ENCODE data around the gene CEP152. TPM values are rescaled to one million over a fixed set of nuclear protein-coding genes. Genes with fewer than 3 reads are reported as not detected.

The CEP152 gene
- total RNA-seq, 1 experiment from 2014 or later, result 24.6 TPM

GRCh38 chr15:48712546-48712945, 98.3 kb downstream of the CEP152 start:
- BruUV-seq (replicated peaks), result no TSS peak
- Histone ChIP-seq H3F3A (ENCODE audit: insufficient read depth, low read depth) (no peaks in the 10 kb centered on the region), H2AFZ (no peak overlapping the region), H3K4me3 (no peak overlapping the region), H3K36me3 (ENCODE audit: low read depth) (no peaks in the 10 kb centered on the region), H3K27me3 (ENCODE audit: insufficient read depth, low read depth) (no peaks in the 10 kb centered on the region), H3K9me3 (ENCODE audit: insufficient read depth, low read depth) (no peaks in the 10 kb centered on the region; the same call in 1 of the 2 replicates), H3K4me2 (no peak overlapping the region), H3K4me1 (replicated peaks; ENCODE audit: insufficient read depth) (no peaks in the 10 kb centered on the region), H3K79me2 (ENCODE audit: low read depth) (no peaks in the 10 kb centered on the region), H3K9me2 (ENCODE audit: insufficient read depth) (no peaks in the 10 kb centered on the region), H3K27ac (no peak overlapping the region), H4K20me1 (ENCODE audit: insufficient read depth) (no peaks in the 10 kb centered on the region)
- DNase-seq, result no peak
- POLR2A ChIA-PET (ENCODE audit: unreplicated experiment), result no interaction called here
- TF ChIP-seq EZH2 (IDR thresholded peaks at IDR 0.05; ENCODE audit: low read depth) (no peak), CTCF (conservative IDR thresholded peaks at IDR 0.05) (no peak)
- intact Hi-C loops (cut with micrococcal nuclease; ENCODE audit: unreplicated experiment), result no loop called here
- CTCF ChIA-PET, result no interaction called here

GRCh38 chr15:48710952-48711495, 99.8 kb downstream of the CEP152 start:
- Histone ChIP-seq H3K4me2 (no peak overlapping the region), H3F3A (ENCODE audit: insufficient read depth, low read depth) (no peaks in the 10 kb centered on the region), H3K27ac (no peak overlapping the region), H3K9me2 (ENCODE audit: insufficient read depth) (no peaks in the 10 kb centered on the region), H3K9me3 (ENCODE audit: insufficient read depth, low read depth) (no peaks in the 10 kb centered on the region), H4K20me1 (ENCODE audit: insufficient read depth) (no peaks in the 10 kb centered on the region), H3K4me1 (replicated peaks; ENCODE audit: insufficient read depth) (no peaks in the 10 kb centered on the region), H3K27me3 (ENCODE audit: insufficient read depth, low read depth) (no peaks in the 10 kb centered on the region), H3K36me3 (ENCODE audit: low read depth) (no peaks in the 10 kb centered on the region), H2AFZ (no peak overlapping the region), H3K4me3 (no peak overlapping the region), H3K79me2 (ENCODE audit: low read depth) (no peaks in the 10 kb centered on the region)
- no peak for DNase-seq
- intact Hi-C loops (cut with micrococcal nuclease; ENCODE audit: unreplicated experiment), result no loop called here
- TF ChIP-seq EZH2 (IDR thresholded peaks at IDR 0.05; ENCODE audit: low read depth) (no peak), CTCF (conservative IDR thresholded peaks at IDR 0.05) (no peak)
- ChIA-PET CTCF (no interaction called here), POLR2A (ENCODE audit: unreplicated experiment) (no interaction called here)
- no TSS peak for BruUV-seq (replicated peaks)

GRCh38 chr15:48708641-48709040, 102.2 kb downstream of the CEP152 start:
- intact Hi-C loops (cut with micrococcal nuclease; ENCODE audit: unreplicated experiment), result no loop called here
- POLR2A ChIA-PET (ENCODE audit: unreplicated experiment), result no interaction called here

More at GRCh38 chr15:48708641-48709040, 102.2 kb downstream of the CEP152 start:
- CTCF ChIA-PET, result no interaction called here
- Histone ChIP-seq H3K4me2 (no peak overlapping the region), H3K27me3 (ENCODE audit: insufficient read depth, low read depth) (no peaks in the 10 kb centered on the region), H3K27ac (no peak overlapping the region), H3K79me2 (ENCODE audit: low read depth) (no peaks in the 10 kb centered on the region), H3K9me3 (ENCODE audit: insufficient read depth, low read depth) (no peaks in the 10 kb centered on the region; the same call in 1 of the 2 replicates), H3K4me1 (replicated peaks; ENCODE audit: insufficient read depth) (no peaks in the 10 kb centered on the region), H3K36me3 (ENCODE audit: low read depth) (no peaks in the 10 kb centered on the region), H4K20me1 (ENCODE audit: insufficient read depth) (no peaks in the 10 kb centered on the region), H3K4me3 (no peak overlapping the region), H2AFZ (no peak overlapping the region), H3F3A (ENCODE audit: insufficient read depth, low read depth) (no peaks in the 10 kb centered on the region), H3K9me2 (ENCODE audit: insufficient read depth) (no peaks in the 10 kb centered on the region)
- no TSS peak for BruUV-seq (replicated peaks)
- TF ChIP-seq EZH2 (IDR thresholded peaks at IDR 0.05; ENCODE audit: low read depth) (no peak), CTCF (conservative IDR thresholded peaks at IDR 0.05) (no peak)
- DNase-seq, result no peak

Data from PC-9 (cell line).